HG03378 (cell line): ENCODE measurements around the gene FGFR4.

Source experiments
- ATAC-seq: cut with Tn5 transposase; IDR thresholded peaks from one replicate; pipeline ENCODE4 v1.9.1; 2021; ENCODE audit warnings: mild to moderate bottlenecking, moderate library complexity; ENCODE audit not compliant: unreplicated experiment

FGFR4 gene

DNA sequence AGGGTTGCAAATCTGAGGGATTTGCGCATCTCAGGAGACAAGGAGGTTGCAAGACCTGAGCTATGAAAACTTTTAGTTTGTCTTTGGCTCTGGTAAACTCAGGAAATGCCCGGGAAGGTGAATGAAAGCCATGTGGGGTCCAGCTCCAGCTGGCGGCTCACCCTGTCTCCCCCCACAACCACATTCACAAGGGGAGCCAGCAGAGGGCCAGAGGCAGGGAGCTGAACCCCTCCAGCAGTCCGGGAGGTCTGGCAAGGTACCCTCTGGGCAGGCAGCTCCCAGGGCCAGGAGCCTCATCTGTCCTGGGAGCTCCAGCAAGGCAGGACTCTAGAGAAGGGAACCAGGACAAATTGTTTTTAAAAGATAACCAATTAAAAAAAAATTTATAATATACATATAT lies 2.5 kb upstream of the FGFR4 start:
- ATAC-seq, result no peak

- ATAC-seq, result no peak
Measured at GRCh38 chr5:177085985-177086653, 596 bp upstream of the FGFR4 start.

GRCh38 chr5:177087398-177088005 lies 787 bp downstream of the FGFR4 start:
- no peak for ATAC-seq

DNA sequence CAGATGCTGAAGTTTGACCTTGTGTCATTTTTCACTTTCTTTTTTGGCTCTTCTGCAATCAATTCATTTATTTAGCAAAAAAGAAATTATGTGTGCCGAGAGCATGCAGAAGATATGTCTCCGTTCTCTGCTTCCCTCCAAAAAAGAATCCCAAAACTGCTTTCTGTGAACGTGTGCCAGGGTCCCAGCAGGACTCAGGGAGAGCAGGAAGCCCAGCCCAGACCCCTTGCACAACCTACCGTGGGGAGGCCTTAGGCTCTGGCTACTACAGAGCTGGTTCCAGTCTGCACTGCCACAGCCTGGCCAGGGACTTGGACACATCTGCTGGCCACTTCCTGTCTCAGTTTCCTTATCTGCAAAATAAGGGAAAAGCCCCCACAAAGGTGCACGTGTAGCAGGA lies 2.4 kb downstream of the FGFR4 start:
- no peak for ATAC-seq

GRCh38 chr5:177089825-177090641 lies 3.3 kb downstream of the FGFR4 start:
- no peak for ATAC-seq

- no peak for ATAC-seq
Measured at GRCh38 chr5:177090813-177091212, 4.1 kb downstream of the FGFR4 start.

- ATAC-seq, result no peak
Measured at GRCh38 chr5:177091232-177091631, 4.5 kb downstream of the FGFR4 start.

DNA sequence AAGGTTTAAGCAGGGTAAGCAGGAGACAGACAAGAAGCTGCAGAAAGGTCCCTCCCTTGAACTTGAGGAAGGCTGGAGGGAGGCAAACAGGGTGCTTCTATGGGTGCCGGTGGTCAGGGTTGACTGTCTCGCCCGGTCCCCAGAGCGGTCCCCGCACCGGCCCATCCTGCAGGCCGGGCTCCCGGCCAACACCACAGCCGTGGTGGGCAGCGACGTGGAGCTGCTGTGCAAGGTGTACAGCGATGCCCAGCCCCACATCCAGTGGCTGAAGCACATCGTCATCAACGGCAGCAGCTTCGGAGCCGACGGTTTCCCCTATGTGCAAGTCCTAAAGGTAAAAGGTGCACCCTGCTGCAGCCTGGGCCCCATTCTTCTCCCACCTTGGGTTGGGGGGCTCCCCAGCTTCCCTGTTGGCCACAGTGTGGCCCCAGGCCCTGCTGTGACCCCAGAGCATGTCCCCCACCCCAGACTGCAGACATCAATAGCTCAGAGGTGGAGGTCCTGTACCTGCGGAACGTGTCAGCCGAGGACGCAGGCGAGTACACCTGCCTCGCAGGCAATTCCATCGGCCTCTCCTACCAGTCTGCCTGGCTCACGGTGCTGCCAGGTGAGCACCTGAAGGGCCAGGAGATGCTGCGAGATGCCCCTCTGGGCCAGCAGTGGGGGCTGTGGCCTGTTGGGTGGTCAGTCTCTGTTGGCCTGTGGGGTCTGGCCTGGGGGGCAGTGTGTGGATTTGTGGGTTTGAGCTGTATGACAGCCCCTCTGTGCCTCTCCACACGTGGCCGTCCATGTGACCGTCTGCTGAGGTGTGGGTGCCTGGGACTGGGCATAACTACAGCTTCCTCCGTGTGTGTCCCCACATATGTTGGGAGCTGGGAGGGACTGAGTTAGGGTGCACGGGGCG lies 5.7 kb downstream of the FGFR4 start:
- no peak for ATAC-seq

- no peak for ATAC-seq
Measured at GRCh38 chr5:177093082-177093712, 6.5 kb downstream of the FGFR4 start.

DNA sequence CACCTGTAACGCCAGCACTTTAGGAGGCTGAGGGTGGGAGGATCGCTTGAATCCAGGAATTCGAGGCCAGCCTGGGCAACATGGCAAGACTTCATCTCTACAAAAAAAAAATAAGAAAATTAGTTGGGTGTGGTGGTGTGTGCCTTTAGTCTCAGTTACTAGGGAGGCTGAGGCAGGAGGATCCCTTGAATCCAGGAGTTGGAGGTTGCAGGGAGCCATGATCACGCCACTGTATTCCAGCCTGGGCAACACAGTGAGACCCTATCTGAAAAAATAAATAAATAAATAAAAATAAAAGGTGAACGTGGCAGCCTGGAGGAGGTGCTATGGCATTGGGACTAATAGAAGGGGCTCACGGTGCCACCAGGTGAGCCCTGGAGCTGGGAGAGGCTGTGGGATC lies 7.1 kb downstream of the FGFR4 start:
- no peak for ATAC-seq

- ATAC-seq, result no peak
Measured at GRCh38 chr5:177094224-177095087, 7.7 kb downstream of the FGFR4 start.

DNA sequence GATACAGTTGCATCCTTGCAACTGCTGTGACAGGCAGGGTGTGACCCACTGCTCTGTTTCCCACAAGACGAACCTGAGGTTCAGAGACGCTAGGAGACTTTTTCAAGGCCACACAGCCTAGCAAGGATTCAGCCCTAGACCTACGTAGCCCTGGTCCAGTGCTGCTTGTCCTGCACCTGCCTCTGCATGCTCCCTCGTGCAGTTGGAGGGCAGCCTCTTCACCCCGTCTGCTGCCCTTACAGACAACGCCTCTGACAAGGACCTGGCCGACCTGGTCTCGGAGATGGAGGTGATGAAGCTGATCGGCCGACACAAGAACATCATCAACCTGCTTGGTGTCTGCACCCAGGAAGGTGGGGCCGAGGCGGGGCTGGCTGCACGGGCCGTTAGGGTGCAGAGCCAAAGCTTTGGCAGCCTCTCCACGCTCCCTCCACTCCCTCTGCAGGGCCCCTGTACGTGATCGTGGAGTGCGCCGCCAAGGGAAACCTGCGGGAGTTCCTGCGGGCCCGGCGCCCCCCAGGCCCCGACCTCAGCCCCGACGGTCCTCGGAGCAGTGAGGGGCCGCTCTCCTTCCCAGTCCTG lies 8.5 kb downstream of the FGFR4 start:
- ATAC-seq, result no peak

DNA sequence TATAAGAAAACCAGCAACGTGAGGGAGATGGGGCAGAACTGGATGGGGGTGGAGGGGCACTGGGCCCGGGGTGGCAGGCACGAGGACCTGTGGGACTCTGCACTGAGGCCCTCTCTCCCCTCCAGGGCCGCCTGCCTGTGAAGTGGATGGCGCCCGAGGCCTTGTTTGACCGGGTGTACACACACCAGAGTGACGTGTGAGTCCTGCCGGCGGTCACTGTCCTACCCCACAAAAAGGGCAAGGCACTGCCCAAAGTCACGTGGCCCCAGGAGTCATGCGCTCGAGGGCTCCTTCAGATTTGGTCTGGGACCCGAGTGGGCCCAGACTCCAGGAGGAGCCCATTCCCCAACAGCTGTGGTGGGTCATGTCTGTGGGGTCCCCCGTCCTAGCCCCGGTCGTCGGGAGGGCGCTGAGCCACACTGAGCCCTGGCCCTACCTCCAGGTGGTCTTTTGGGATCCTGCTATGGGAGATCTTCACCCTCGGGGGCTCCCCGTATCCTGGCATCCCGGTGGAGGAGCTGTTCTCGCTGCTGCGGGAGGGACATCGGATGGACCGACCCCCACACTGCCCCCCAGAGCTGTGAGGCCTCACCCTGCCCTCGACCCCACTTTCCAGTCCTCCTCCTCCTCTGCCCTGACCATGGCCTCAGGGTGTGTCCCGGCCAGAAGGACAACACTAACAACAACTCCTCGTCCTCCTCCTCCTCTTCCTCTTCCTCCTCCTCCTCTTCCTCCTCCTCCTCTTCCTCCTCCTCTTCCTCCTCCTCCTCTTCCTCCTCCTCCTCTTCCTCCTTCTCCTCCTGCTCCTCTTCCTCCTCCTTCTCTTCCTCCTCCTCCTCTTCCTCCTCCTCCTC lies 9.7 kb downstream of the FGFR4 start:
- no peak for ATAC-seq

DNA sequence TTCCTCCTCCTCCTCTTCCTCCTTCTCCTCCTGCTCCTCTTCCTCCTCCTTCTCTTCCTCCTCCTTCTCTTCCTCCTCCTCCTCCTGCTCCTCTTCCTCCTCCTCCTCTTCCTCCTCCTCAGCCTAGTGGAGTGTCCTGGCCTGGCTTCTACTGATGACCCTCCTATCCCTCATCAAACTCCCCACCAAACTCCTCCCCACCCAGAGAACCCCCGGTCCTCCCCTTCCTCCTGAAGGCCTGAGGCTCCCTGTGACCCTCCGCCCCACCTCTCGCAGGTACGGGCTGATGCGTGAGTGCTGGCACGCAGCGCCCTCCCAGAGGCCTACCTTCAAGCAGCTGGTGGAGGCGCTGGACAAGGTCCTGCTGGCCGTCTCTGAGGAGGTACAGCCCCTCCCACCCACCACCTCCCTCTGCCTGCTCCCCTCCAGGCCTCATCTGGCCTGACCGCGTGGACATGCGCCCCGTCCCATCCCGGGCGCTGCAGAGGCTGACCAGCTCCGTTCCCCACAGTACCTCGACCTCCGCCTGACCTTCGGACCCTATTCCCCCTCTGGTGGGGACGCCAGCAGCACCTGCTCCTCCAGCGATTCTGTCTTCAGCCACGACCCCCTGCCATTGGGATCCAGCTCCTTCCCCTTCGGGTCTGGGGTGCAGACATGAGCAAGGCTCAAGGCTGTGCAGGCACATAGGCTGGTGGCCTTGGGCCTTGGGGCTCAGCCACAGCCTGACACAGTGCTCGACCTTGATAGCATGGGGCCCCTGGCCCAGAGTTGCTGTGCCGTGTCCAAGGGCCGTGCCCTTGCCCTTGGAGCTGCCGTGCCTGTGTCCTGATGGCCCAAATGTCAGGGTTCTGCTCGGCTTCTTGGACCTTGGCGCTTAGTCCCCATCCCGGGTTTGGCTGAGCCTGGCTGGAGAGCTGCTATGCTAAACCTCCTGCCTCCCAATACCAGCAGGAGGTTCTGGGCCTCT lies 10.6 kb downstream of the FGFR4 start:
- ATAC-seq, result no peak

- no peak for ATAC-seq
Measured at GRCh38 chr5:177098120-177098469, 11.4 kb downstream of the FGFR4 start.

DNA sequence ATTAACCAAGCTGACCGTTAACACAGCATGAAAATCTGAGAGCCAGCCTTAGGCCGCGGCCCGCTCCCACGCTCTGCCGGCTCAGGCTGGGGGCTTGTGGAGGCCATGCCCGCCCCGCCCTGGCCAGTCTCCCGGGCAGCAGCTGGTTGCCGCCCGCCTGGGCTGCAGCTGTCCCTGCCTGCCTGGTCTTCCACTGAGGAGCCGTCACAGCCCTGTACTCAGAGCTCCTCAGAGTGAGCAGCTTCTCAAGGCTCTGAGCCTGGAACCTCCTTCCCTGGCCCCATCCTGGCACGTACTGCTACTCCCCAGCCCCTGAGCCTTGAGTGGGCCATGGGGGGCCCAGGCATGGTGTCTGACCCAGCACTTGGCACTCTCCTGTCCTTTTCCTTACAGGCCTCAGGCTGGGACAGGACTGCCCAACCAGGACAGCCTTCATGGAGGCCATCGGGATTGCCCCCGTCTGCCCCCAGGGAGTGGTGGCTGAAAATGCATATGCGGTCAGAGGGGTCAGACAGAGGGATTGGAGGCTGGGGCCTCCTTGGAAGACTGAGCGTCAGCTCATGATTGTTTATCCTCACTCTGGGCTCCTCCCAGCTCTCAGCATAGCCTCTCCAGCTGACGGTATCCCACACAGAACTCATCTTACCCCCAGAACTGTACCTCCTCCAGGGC lies 11.9 kb downstream of the FGFR4 start:
- ATAC-seq, result no peak
